HUES6 (cell line): ENCODE data around the gene REC114.
"Not testable (repeated sequence)": the region's sequence is repeated elsewhere in the genome, so short reads cannot be mapped to it uniquely, and the experiment has no call there.

Experiments used
- H3K27ac ChIP-seq: 2 replicates; pipeline ENCODE4 v1.7.0; 2013; ENCODE audit warnings: low read depth, mild to moderate bottlenecking, low read length, inconsistent platforms
- H3K27me3 ChIP-seq: 2 replicates; pipeline ENCODE4 v1.6.1; 2013; ENCODE audit warnings: low read length; ENCODE audit not compliant: control insufficient read depth, insufficient read depth
- H3K36me3 ChIP-seq: 2 replicates; pipeline ENCODE4 v1.6.1; 2013; ENCODE audit warnings: low read length; ENCODE audit not compliant: control insufficient read depth, insufficient read depth
- H3K4me1 ChIP-seq: 2 replicates; pipeline ENCODE4 v1.6.1; 2013; ENCODE audit warnings: low read length; ENCODE audit not compliant: control insufficient read depth, insufficient read depth
- H3K4me3 ChIP-seq: 2 replicates; pipeline ENCODE4 v1.5.1; 2013; ENCODE audit warnings: low read depth, low read length
- H3K9ac ChIP-seq: one replicate; pipeline ENCODE4 v1.6.1; 2013; ENCODE audit warnings: mild to moderate bottlenecking, low read length
- H3K9me3 ChIP-seq: 2 replicates; pipeline ENCODE4 v1.6.1; 2013; ENCODE audit warnings: low read depth, low read length; ENCODE audit not compliant: control insufficient read depth, insufficient read depth

REC114 gene

DNA sequence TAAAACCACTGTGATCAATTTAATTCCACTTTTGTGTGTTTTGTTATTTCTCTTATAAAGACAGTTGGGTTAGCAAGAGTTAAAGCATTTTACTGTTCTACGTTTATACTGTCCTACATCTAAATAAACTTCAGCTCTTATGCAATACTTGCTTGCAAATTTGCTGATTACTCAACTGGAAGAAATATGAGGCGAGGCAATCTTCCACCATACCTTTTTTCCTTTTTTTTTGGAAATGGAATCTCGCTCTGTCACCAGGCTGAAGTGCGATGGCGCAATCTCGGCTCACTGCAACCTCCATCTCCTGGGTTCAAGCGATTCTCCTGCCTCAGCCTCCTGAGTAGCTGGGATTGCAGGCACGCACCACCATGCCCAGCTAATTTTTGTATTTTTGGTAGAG lies 42.9 kb downstream of the REC114 start:
- H3K9me3 ChIP-seq, H3K9ac ChIP-seq, H3K4me3 ChIP-seq, H3K36me3 ChIP-seq, H3K27ac ChIP-seq, H3K27me3 ChIP-seq, H3K4me1 ChIP-seq: not testable (repeated sequence)

- Histone ChIP-seq H3K27me3 (no peaks in the 10 kb centered on the region), H3K4me3 (no peak overlapping the region), H3K4me1 (no peaks in the 10 kb centered on the region)
Measured at GRCh38 chr15:73488698-73489097, 45.7 kb downstream of the REC114 start.

GRCh38 chr15:73493922-73494321 lies 51.0 kb downstream of the REC114 start:
- Histone ChIP-seq H3K27ac (no peak overlapping the region), H3K9ac (no peak overlapping the region), H3K4me3 (no peak overlapping the region), H3K4me1 (no peaks in the 10 kb centered on the region), H3K27me3 (no peaks in the 10 kb centered on the region), H3K9me3 (no peaks in the 10 kb centered on the region), H3K36me3 (no peaks in the 10 kb centered on the region)

More at GRCh38 chr15:73488698-73489097, 45.7 kb downstream of the REC114 start:
- Histone ChIP-seq H3K27ac (no peak overlapping the region), H3K36me3 (no peaks in the 10 kb centered on the region), H3K9ac (no peak overlapping the region), H3K9me3 (no peaks in the 10 kb centered on the region)

GRCh38 chr15:73495181-73495580 lies 52.2 kb downstream of the REC114 start:
- H3K9ac ChIP-seq = no peak overlapping the region
- no peaks in the 10 kb centered on the region for H3K4me1 ChIP-seq
- no peak overlapping the region for H3K27ac ChIP-seq
- H3K9me3 ChIP-seq = no peaks in the 10 kb centered on the region
- no peaks in the 10 kb centered on the region for H3K27me3 ChIP-seq
- H3K36me3 ChIP-seq = no peaks in the 10 kb centered on the region
- H3K4me3 ChIP-seq = no peak overlapping the region

GRCh38 chr15:73500696-73501095 lies 57.7 kb downstream of the REC114 start:
- Histone ChIP-seq H3K27ac (no peak overlapping the region), H3K4me1 (no peaks in the 10 kb centered on the region), H3K9ac (no peak overlapping the region), H3K36me3 (no peaks in the 10 kb centered on the region), H3K27me3 (no peaks in the 10 kb centered on the region), H3K4me3 (no peak overlapping the region), H3K9me3 (no peaks in the 10 kb centered on the region)

DNA sequence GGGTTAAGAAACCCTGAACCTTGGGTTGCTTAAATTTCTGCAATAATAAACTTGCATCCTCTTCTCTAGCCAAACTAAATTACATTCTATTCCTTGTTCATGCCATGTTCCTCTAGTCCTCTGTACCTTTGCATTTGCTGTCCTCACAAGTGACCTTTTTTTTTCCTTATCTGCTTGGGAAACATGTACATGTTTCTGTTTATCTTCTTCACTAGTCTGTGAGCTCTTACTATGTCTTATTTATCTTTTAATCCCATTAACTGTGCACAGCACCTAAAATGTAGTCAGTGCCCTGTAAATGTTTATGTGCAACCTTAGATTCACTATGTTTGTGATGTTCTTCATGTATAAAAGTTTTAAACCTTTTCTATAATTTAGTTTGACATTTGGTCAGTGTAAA lies 61.9 kb downstream of the REC114 start:
- Histone ChIP-seq H3K4me3 (no peak overlapping the region), H3K9ac (no peak overlapping the region)

GRCh38 chr15:73515527-73515926 lies 72.6 kb downstream of the REC114 start:
- no peaks in the 10 kb centered on the region for H3K27me3 ChIP-seq
- H3K36me3 ChIP-seq = no peaks in the 10 kb centered on the region
- H3K4me3 ChIP-seq = no peak overlapping the region
- H3K9ac ChIP-seq = no peak overlapping the region
- no peak overlapping the region for H3K27ac ChIP-seq
- H3K4me1 ChIP-seq = peaks cover 16% of the 10 kb centered on the region; the same call in 1 of the 2 replicates
- H3K9me3 ChIP-seq = peaks cover 12% of the 10 kb centered on the region; the same call in 1 of the 2 replicates

More for the DNA sequence above, 61.9 kb downstream of the REC114 start:
- H3K9me3 ChIP-seq = 0 out of 2 replicates have a peak, but pooled peaks cover 3% of the 10 kb centered on the region
- no peak overlapping the region for H3K27ac ChIP-seq
- no peaks in the 10 kb centered on the region for H3K27me3 ChIP-seq
- H3K4me1 ChIP-seq = no peaks in the 10 kb centered on the region
- H3K36me3 ChIP-seq = no peaks in the 10 kb centered on the region

- no peak overlapping the region for H3K27ac ChIP-seq
Measured at GRCh38 chr15:73517566-73517965, 74.6 kb downstream of the REC114 start.

GRCh38 chr15:73518180-73518862 lies 75.4 kb downstream of the REC114 start:
- Histone ChIP-seq H3K4me3 (no peak overlapping the region), H3K36me3 (no peaks in the 10 kb centered on the region), H3K9me3 (peaks cover 12% of the 10 kb centered on the region; the same call in 1 of the 2 replicates), H3K27me3 (no peaks in the 10 kb centered on the region), H3K4me1 (peaks cover 16% of the 10 kb centered on the region; the same call in 1 of the 2 replicates), H3K9ac (no peak overlapping the region), H3K27ac (no peak overlapping the region)

More at GRCh38 chr15:73517566-73517965, 74.6 kb downstream of the REC114 start:
- Histone ChIP-seq H3K9me3 (peaks cover 12% of the 10 kb centered on the region; the same call in 1 of the 2 replicates), H3K36me3 (no peaks in the 10 kb centered on the region), H3K4me1 (peaks cover 16% of the 10 kb centered on the region; the same call in 1 of the 2 replicates), H3K9ac (no peak overlapping the region), H3K27me3 (no peaks in the 10 kb centered on the region), H3K4me3 (no peak overlapping the region)

- H3K4me1 ChIP-seq = peaks cover 16% of the 10 kb centered on the region; the same call in 1 of the 2 replicates
- no peaks in the 10 kb centered on the region for H3K36me3 ChIP-seq
- H3K27me3 ChIP-seq = no peaks in the 10 kb centered on the region
- H3K27ac ChIP-seq = no peak overlapping the region
- H3K4me3 ChIP-seq = no peak overlapping the region
- no peak overlapping the region for H3K9ac ChIP-seq
- peaks cover 12% of the 10 kb centered on the region; the same call in 1 of the 2 replicates for H3K9me3 ChIP-seq
Measured at GRCh38 chr15:73518876-73519733, 76.1 kb downstream of the REC114 start.

- Histone ChIP-seq H3K36me3 (no peaks in the 10 kb centered on the region), H3K27ac (no peak overlapping the region), H3K4me3 (no peak overlapping the region), H3K4me1 (peaks cover 16% of the 10 kb centered on the region; the same call in 1 of the 2 replicates), H3K9ac (no peak overlapping the region), H3K9me3 (peaks cover 9% of the 10 kb centered on the region; the same call in 1 of the 2 replicates), H3K27me3 (no peaks in the 10 kb centered on the region)
Measured at GRCh38 chr15:73522011-73522410, 79.0 kb downstream of the REC114 start.
